ENCODE results near the gene CLDN5.

DNA sequence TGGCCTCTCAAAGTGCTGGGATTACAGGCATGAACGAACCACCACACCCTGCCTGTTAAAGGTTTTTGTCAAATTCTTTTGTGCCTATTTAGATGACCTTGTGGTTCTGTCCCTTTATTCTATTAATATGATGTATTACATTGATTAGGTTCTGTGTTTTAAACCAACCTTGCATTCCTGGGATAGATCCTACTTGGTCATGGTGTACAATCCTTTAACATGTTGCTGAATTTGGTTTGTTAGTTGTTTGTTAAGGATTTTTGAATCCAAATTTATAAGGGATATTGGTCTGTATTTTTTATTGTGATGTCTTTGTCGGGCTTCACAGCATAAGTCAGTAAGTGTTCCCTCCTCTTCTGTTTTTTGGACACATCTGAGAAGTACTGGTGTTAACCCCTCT is 29.0 kb upstream of the CLDN5 start:
- TF ChIP-seq, protein P1, sequence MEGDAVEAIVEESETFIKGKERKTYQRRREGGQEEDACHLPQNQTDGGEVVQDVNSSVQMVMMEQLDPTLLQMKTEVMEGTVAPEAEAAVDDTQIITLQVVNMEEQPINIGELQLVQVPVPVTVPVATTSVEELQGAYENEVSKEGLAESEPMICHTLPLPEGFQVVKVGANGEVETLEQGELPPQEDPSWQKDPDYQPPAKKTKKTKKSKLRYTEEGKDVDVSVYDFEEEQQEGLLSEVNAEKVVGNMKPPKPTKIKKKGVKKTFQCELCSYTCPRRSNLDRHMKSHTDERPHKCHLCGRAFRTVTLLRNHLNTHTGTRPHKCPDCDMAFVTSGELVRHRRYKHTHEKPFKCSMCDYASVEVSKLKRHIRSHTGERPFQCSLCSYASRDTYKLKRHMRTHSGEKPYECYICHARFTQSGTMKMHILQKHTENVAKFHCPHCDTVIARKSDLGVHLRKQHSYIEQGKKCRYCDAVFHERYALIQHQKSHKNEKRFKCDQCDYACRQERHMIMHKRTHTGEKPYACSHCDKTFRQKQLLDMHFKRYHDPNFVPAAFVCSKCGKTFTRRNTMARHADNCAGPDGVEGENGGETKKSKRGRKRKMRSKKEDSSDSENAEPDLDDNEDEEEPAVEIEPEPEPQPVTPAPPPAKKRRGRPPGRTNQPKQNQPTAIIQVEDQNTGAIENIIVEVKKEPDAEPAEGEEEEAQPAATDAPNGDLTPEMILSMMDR (IDR thresholded peaks at IDR 0.05 in 8 of 11, conservative IDR thresholded peaks at IDR 0.05 in 3 of 11): no peak
- TF ChIP-seq POLR2A (IDR thresholded peaks at IDR 0.05) (no peak), POLR2AphosphoS5 (IDR thresholded peaks at IDR 0.05) (no peak)
